ENCODE measurements around the gene IL17C.

Gene IL17C

DNA sequence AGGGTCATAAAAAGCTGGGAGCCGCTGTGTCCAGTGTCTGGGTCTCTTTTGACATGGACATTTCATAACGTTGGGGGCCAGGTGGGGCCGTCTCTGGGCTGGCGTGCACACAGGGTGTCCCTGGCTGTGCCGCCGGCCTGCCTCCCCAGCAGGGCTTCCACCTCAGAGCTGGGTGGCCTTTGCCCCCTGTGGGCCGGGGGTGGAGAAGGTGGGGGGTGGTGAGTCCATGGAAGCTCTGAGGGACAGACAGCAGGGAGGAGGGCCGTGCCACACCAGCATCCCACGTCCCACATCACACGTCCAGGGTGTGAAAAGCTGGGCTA lies 48.8 kb downstream of the IL17C start:
- DNase-seq (no peak), ATAC-seq (ENCODE audit: insufficient read depth, low read depth) (no peak)
- Histone ChIP-seq H3K27me3 (ENCODE audit: insufficient read depth, low read length, poor library complexity) (peaks cover 20% of the 10 kb centered on the region), H3K4me2 (ENCODE audit: insufficient read depth, low read length) (0 out of 2 replicates have a peak overlapping the region, but pooled peaks have one; percentile 68), H3K9me3 (ENCODE audit: insufficient read depth, low read length, severe bottlenecking) (no peaks in the 10 kb centered on the region), H3K9ac (ENCODE audit: low read depth, low read length) (no peak overlapping the region), H2AFZ (ENCODE audit: low read depth, low read length) (no peak overlapping the region), H3K27ac (ENCODE audit: low read length) (no peak overlapping the region), H3K4me3 (ENCODE audit: low read depth in 1 of 2, low read length in 2 of 2) (no peak overlapping the region), H4K20me1 (ENCODE audit: insufficient read depth, low read length) (peaks cover 21% of the 10 kb centered on the region), H3K79me2 (ENCODE audit: insufficient read depth, low read length) (no peaks in the 10 kb centered on the region), H3K36me3 (ENCODE audit: insufficient read depth, low read length) (no peaks in the 10 kb centered on the region), H3K4me1 (ENCODE audit: insufficient read depth, low read length) (peaks cover 18% of the 10 kb centered on the region)
- TF ChIP-seq, protein P1, sequence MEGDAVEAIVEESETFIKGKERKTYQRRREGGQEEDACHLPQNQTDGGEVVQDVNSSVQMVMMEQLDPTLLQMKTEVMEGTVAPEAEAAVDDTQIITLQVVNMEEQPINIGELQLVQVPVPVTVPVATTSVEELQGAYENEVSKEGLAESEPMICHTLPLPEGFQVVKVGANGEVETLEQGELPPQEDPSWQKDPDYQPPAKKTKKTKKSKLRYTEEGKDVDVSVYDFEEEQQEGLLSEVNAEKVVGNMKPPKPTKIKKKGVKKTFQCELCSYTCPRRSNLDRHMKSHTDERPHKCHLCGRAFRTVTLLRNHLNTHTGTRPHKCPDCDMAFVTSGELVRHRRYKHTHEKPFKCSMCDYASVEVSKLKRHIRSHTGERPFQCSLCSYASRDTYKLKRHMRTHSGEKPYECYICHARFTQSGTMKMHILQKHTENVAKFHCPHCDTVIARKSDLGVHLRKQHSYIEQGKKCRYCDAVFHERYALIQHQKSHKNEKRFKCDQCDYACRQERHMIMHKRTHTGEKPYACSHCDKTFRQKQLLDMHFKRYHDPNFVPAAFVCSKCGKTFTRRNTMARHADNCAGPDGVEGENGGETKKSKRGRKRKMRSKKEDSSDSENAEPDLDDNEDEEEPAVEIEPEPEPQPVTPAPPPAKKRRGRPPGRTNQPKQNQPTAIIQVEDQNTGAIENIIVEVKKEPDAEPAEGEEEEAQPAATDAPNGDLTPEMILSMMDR (IDR thresholded peaks at IDR 0.05; ENCODE audit: borderline replicate concordance, extremely low read depth, low read length, poor library complexity, severe bottlenecking) = no peak
- no peak for TF ChIP-seq EZH2 (IDR thresholded peaks at IDR 0.05; ENCODE audit: borderline replicate concordance, low read depth, low read length, severe bottlenecking)

DNA sequence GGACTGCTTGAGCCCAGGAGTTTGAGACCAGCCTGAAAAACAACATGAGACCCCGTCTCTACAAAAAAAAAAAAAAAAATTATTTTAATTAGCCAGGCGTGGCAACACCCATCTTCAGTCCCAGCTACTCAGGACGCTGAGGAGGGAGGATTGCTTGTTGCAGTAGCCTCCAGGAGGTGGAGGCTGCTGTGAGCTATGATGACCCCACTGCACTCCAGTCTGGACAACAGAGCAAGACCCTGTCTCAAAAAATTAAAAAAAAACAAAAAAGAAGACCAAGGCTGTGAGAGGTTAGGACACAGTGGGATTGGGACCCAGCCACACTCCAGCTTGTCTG lies 49.3 kb downstream of the IL17C start:
- Histone ChIP-seq H3K36me3 (ENCODE audit: insufficient read depth, low read length) (no peaks in the 10 kb centered on the region), H2AFZ (ENCODE audit: low read depth, low read length) (no peak overlapping the region), H3K4me2 (ENCODE audit: insufficient read depth, low read length) (no peak overlapping the region), H3K4me3 (ENCODE audit: low read depth in 1 of 2, low read length in 2 of 2) (no peak overlapping the region), H3K27ac (ENCODE audit: low read length) (no peak overlapping the region), H3K9me3 (ENCODE audit: insufficient read depth, low read length, severe bottlenecking) (no peaks in the 10 kb centered on the region), H3K4me1 (ENCODE audit: insufficient read depth, low read length) (peaks cover 18% of the 10 kb centered on the region), H3K79me2 (ENCODE audit: insufficient read depth, low read length) (no peaks in the 10 kb centered on the region), H3K27me3 (ENCODE audit: insufficient read depth, low read length, poor library complexity) (peaks cover 20% of the 10 kb centered on the region), H3K9ac (ENCODE audit: low read depth, low read length) (no peak overlapping the region), H4K20me1 (ENCODE audit: insufficient read depth, low read length) (peaks cover 20% of the 10 kb centered on the region)
- no peak for ATAC-seq (ENCODE audit: insufficient read depth, low read depth)
- no peak for DNase-seq
- TF ChIP-seq, protein P1 (IDR thresholded peaks at IDR 0.05; ENCODE audit: borderline replicate concordance, extremely low read depth, low read length, poor library complexity, severe bottlenecking) = no peak
- TF ChIP-seq EZH2 (IDR thresholded peaks at IDR 0.05; ENCODE audit: borderline replicate concordance, low read depth, low read length, severe bottlenecking) = no peak

DNA sequence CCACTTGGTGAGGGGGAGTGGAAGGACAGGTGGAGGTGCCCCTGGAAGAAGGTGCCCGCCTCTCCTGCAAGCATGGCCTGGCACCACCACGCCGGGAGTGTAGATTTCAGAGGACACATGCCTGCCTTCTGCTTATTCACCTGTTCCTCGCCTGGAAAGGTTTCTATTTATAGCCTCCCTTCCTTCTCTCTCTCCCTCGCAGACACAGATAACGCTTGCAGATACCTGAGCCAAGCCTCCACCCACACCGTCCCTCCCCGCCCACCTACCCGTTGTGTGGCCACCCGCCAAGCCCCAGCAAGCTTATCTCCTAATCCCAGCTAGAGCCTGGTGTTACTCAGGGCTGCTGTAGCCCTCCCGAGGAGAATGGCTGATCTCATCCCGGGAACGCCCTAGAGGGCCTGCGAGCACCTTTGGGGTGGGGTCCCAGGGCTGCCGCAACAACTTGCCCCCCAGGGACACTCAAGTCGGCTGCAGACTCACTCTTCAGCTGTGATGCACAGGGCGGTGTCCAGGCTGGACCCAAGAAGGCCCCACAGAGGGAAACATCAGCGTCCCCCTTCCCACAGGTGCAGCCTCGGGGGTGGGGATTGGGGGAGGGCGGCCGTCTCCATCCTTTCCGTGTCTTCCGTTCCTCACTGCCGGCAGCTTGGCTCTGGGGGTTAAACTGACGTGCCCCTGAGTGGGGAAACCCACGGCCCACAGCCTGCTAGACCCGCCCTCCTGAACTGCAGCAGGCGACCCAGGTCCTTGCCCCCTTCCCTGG lies 49.8 kb downstream of the IL17C start:
- TF ChIP-seq, protein P1 (IDR thresholded peaks at IDR 0.05; ENCODE audit: borderline replicate concordance, extremely low read depth, low read length, poor library complexity, severe bottlenecking) = no peak
- no peak for TF ChIP-seq EZH2 (IDR thresholded peaks at IDR 0.05; ENCODE audit: borderline replicate concordance, low read depth, low read length, severe bottlenecking)
- no peak overlapping the region for H3K27ac ChIP-seq (ENCODE audit: low read length)
- H3K79me2 ChIP-seq (ENCODE audit: insufficient read depth, low read length) = no peaks in the 10 kb centered on the region
- no peak overlapping the region for H3K9ac ChIP-seq (ENCODE audit: low read depth, low read length)
- H3K4me1 ChIP-seq (ENCODE audit: insufficient read depth, low read length) = peaks cover 18% of the 10 kb centered on the region
- H3K4me2 ChIP-seq (ENCODE audit: insufficient read depth, low read length) = no peak overlapping the region
- H3K9me3 ChIP-seq (ENCODE audit: insufficient read depth, low read length, severe bottlenecking) = no peaks in the 10 kb centered on the region
- no peak for ATAC-seq (ENCODE audit: insufficient read depth, low read depth)
- H3K27me3 ChIP-seq (ENCODE audit: insufficient read depth, low read length, poor library complexity) = peaks cover 20% of the 10 kb centered on the region
- no peaks in the 10 kb centered on the region for H3K36me3 ChIP-seq (ENCODE audit: insufficient read depth, low read length)
- H3K4me3 ChIP-seq (ENCODE audit: low read depth in 1 of 2, low read length in 2 of 2) = no peak overlapping the region
- H2AFZ ChIP-seq (ENCODE audit: low read depth, low read length) = no peak overlapping the region
- H4K20me1 ChIP-seq (ENCODE audit: insufficient read depth, low read length) = peaks cover 20% of the 10 kb centered on the region
- no peak for DNase-seq
